Psoas muscle (tissue), 8 donors: ENCODE results near the gene CAPN14. TPM values are rescaled to one million over a fixed set of nuclear protein-coding genes. Genes with fewer than 3 reads are reported as not detected.

Experiments
- ATAC-seq, 4 donors: fragments of 200-7000 bp; cut with Tn5 transposase; one replicate each; pipeline ENCODE4 v1.9.1; 2020; ENCODE audit warnings: moderate library complexity in 3 of 4, mild to moderate bottlenecking in 2 of 4
- DNase-seq, 2 donors: peaks; one replicate each; pipeline ENCODE4 v3.0.0-alpha.2; 2020
- H3K27ac ChIP-seq: fragments of 200-600 bp; one replicate; pipeline ENCODE4 v1.8.0; 2022
- H3K27me3 ChIP-seq, 3 donors: fragments of 200-600 bp in 1 of 3; one replicate each; pipeline versions ENCODE4 v1.6.1 to v1.8.0; 2013 to 2022; ENCODE audit warnings: low read length in 2 of 3, mild to moderate bottlenecking in 2 of 3, moderate library complexity in 1 of 3; ENCODE audit not compliant: insufficient read depth in 3 of 3
- H3K36me3 ChIP-seq, 2 donors: fragments of 200-600 bp in 1 of 2; one replicate each; pipeline versions ENCODE4 v1.6.1 to v1.8.0; 2013 to 2022; ENCODE audit warnings: low read depth in 1 of 2, mild to moderate bottlenecking in 1 of 2, moderate library complexity in 1 of 2; ENCODE audit not compliant: insufficient read depth in 1 of 2
- H3K4me1 ChIP-seq: fragments of 200-600 bp; one replicate; pipeline ENCODE4 v1.8.0; 2022
- H3K4me3 ChIP-seq: fragments of 200-600 bp; one replicate; pipeline ENCODE4 v1.8.0; 2022; ENCODE audit warnings: mild to moderate bottlenecking
- H3K9me3 ChIP-seq: fragments of 200-600 bp; one replicate; pipeline ENCODE4 v1.8.0; 2022
- WGBS, 3 donors: extraction: QIAGEN DNeasy Blood & Tissue Kit; methylation state at CpG; one replicate each; pipeline versions ENCODE4 v1.1.6 to v1.1.7; 2013; 5-methylcytosine and 5-hydroxymethylcytosine counted together
- intact Hi-C, 2 donors: fragments of 100-400 bp; cut with DNase I; formaldehyde crosslinking; loops; one replicate each; pipeline versions ENCODE4 v1.11.0 to v1.14.2; 2022
- polyA plus RNA-seq, 3 donors: library from polyadenylated mRNA; stranded (reverse); fragments of 200-250 nt; gene quantifications; one replicate each; pipeline ENCODE4 v1.2.3, GENCODE V29; 2013
- total RNA-seq, 4 donors: library from RNA; stranded (reverse); fragmentation: NEBNext Ultra II Directional in 2 of 4; extraction: Animal tissue kit (Norgen Biotek cat#: 25700) in 2 of 4; gene quantifications; one replicate each; pipeline versions ENCODE4 v1.2.1 to v1.2.4, GENCODE V29; 2021 to 2023
- TF ChIP-seq, protein P1 (sequence below): fragments of 200-600 bp; IDR thresholded peaks from one replicate; pipeline ENCODE4 v1.8.0; 2022; ENCODE audit warnings: antibody characterized with exemption
- donor health status: healthy with polysubstance abuse.
- donor health status: DM: no; HTN: no; CAD: no; lungs with moderate emphysema.
- donor health status: Bipolar disorder and iron deficiency.
- donor health status: healthy.
- donor health status: DM: yes; HTN: yes; CAD: no.
- donor health status: DM: no; HTN: no; CAD: no.
- donor health status: DM: no; HTN: no; CAD: no.
- donor health status: DM: yes; HTN: yes; CAD: no.

CAPN14 gene
- total and polyA plus RNA-seq, 7 donors, result 0.01 to 0.13 (median 0.03) TPM; not detected in 3

DNA sequence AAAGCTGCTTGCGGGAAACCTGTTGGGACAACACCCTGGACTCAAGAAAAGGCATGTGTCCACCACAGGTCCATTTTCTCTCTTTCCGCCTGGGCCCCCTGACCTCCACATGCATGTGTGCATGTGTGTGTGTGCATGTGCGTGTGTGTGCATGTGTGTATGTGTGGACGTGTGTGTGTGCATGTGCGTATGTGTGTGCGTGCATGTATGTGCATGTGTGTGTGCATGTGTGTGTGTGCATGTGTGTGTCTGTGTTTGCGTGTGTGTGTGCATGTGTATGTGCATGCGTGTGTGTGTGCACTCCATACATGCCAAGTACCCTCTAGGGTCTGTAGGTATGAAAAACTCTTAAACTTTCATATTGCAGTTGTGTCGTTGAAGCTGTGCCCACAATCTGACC, 16.3 kb downstream of the CAPN14 start:
- ATAC-seq (no peak), DNase-seq (no peak)
- no peaks in the 10 kb centered on the region for H3K4me1 ChIP-seq
- intact Hi-C loops, result no loop called here
- H3K27ac ChIP-seq, result no peak overlapping the region
- no peaks in the 10 kb centered on the region for H3K27me3 ChIP-seq
- whole genome bisulfite sequencing, 3 donors, result 82 to 94% (median 84%) methylated on average over 9 of the region's 9 CpGs
- no peaks in the 10 kb centered on the region for H3K9me3 ChIP-seq
- TF ChIP-seq, protein P1, sequence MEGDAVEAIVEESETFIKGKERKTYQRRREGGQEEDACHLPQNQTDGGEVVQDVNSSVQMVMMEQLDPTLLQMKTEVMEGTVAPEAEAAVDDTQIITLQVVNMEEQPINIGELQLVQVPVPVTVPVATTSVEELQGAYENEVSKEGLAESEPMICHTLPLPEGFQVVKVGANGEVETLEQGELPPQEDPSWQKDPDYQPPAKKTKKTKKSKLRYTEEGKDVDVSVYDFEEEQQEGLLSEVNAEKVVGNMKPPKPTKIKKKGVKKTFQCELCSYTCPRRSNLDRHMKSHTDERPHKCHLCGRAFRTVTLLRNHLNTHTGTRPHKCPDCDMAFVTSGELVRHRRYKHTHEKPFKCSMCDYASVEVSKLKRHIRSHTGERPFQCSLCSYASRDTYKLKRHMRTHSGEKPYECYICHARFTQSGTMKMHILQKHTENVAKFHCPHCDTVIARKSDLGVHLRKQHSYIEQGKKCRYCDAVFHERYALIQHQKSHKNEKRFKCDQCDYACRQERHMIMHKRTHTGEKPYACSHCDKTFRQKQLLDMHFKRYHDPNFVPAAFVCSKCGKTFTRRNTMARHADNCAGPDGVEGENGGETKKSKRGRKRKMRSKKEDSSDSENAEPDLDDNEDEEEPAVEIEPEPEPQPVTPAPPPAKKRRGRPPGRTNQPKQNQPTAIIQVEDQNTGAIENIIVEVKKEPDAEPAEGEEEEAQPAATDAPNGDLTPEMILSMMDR, result no peak
- H3K4me3 ChIP-seq, result no peak overlapping the region
- no peaks in the 10 kb centered on the region for H3K36me3 ChIP-seq

DNA sequence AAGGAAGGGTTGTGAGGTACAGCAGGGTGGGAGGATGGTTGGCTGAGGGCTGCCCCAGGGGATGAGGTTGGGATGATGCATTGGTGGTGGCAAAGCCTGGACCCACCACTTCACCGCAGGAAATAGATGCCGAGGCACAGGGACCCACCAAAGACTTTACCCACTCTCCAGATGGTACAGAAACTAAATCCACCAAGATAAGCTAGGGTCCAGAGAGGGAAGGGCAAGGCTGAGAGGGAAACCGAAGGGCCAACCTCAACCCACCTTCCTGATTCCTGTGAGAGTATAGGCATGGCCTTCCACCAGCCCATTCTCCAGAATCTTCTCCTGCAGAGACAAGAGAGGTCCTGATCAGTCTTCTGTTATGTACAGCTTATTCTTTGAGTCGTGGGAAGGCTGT, 18.1 kb downstream of the CAPN14 start:
- DNase-seq (no peak), ATAC-seq (no peak)
- H3K27me3 ChIP-seq, result no peaks in the 10 kb centered on the region
- no peak overlapping the region for H3K27ac ChIP-seq
- no peak overlapping the region for H3K4me3 ChIP-seq
- no peaks in the 10 kb centered on the region for H3K9me3 ChIP-seq
- no peaks in the 10 kb centered on the region for H3K36me3 ChIP-seq
- intact Hi-C loops, result no loop called here
- TF ChIP-seq, protein P1, result no peak
- H3K4me1 ChIP-seq, result no peaks in the 10 kb centered on the region
- 79 to 89% (median 83%) methylated on average over 4 of the region's 4 CpGs for WGBS, 3 donors

DNA sequence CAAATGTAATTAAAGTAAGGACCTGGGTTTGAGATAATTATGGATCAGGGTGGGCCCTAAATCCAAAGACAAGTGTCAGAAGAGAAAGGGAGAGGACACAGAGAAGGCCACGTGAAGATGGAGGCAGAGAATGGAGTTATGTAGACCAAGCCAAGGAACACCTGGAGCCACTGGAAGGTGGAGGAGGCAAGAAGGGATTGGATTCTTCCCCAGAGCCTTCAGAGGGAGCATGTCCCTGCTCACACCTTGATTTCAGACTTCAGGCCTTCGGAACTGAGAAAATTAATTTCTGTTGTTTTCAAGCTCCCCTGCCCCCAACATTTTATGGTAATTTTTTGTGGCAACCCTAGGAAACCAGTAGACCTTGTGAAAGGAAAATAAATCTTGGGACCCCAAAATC, 19.6 kb downstream of the CAPN14 start:
- WGBS, 3 donors, result 87 to 100% (median 90%) methylated on average over 2 of the region's 2 CpGs
- TF ChIP-seq, protein P1, result no peak
- DNase-seq (no peak), ATAC-seq (no peak)
- Histone ChIP-seq H3K4me1 (no peaks in the 10 kb centered on the region), H3K36me3 (no peaks in the 10 kb centered on the region), H3K27me3 (no peaks in the 10 kb centered on the region), H3K4me3 (no peak overlapping the region), H3K9me3 (no peaks in the 10 kb centered on the region), H3K27ac (no peak overlapping the region)
- intact Hi-C loops, result no loop called here

DNA sequence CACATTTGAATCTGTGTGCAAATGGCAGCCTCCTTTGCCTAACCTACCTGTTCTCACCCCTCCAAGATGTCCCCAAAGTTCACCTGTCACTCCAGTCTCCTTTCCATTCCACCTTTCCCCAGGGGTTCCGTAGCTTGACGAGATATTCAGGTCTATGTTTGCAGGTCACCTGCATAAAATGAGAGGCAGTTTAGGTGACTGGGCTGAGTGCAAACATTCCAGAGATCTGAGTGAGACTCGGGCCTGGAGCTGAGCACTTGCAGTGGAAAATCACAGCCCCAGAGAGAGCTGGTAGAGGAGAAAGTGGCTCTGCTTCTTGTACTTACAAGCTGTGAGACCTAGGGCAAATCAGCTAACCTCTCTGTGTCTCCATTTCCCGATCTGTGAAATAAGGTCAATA, 20.1 kb downstream of the CAPN14 start:
- WGBS, 3 donors, result 83 to 91% (median 90%) methylated on average over 4 of the region's 4 CpGs
- H3K4me1 ChIP-seq, result no peaks in the 10 kb centered on the region
- no peak overlapping the region for H3K4me3 ChIP-seq
- DNase-seq (no peak), ATAC-seq (no peak)
- TF ChIP-seq, protein P1, result no peak
- H3K27ac ChIP-seq, result no peak overlapping the region
- H3K36me3 ChIP-seq, result no peaks in the 10 kb centered on the region
- intact Hi-C loops, result no loop called here
- no peaks in the 10 kb centered on the region for H3K9me3 ChIP-seq
- no peaks in the 10 kb centered on the region for H3K27me3 ChIP-seq

DNA sequence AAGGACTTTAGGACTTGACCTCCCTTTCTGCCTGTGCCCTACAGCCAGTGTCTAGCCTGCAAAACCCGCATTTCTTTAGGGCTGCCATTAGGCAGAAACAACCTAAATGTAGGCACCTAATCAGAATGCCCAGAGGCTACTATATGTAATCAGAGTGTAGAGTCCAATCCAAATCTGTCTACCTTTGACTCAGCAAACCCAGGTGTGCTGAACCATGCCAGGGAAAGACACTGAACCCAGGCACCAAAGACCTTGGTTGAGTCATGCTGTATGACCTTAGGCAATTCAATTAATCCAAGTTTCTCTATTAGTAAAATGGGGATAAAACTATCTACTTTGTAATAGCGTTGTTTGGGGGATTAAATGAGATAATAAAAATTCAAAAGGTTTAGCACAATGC, 20.7 kb downstream of the CAPN14 start:
- H3K36me3 ChIP-seq, result no peaks in the 10 kb centered on the region
- H3K4me3 ChIP-seq, result no peak overlapping the region
- DNase-seq (no peak), ATAC-seq (no peak)
- no peaks in the 10 kb centered on the region for H3K4me1 ChIP-seq
- WGBS, 3 donors, result 94 to 97% (median 95%) methylated on average over 2 of the region's 2 CpGs
- no peaks in the 10 kb centered on the region for H3K9me3 ChIP-seq
- no peaks in the 10 kb centered on the region for H3K27me3 ChIP-seq
- TF ChIP-seq, protein P1, result no peak
- intact Hi-C loops, result no loop called here
- no peak overlapping the region for H3K27ac ChIP-seq
